Chondrocyte (in vitro differentiated cells): ENCODE measurements around the gene MAST2. TPM values are rescaled to one million over a fixed set of nuclear protein-coding genes. Genes with fewer than 3 reads are reported as not detected.
"Not testable (repeated sequence)": the region's sequence is repeated elsewhere in the genome, so short reads cannot be mapped to it uniquely, and the experiment has no call there.

ENCODE experiments used
- DNase-seq: peaks from one replicate; pipeline ENCODE4 v3.0.0; 2021; ENCODE audit warnings: mixed read lengths, low spot score
- H3K27ac Mint-ChIP-seq: one replicate; pipeline ENCODE4 v1.8.0; 2021; ENCODE audit warnings: mild to moderate bottlenecking, moderate library complexity, mixed read lengths; ENCODE audit not compliant: unreplicated experiment
- H3K27me3 Mint-ChIP-seq: 2 replicates; pipeline ENCODE4 v1.8.0; 2021; ENCODE audit warnings: low read depth, mixed read lengths
- H3K36me3 Mint-ChIP-seq: 2 replicates; pipeline ENCODE4 v1.8.0; 2021; ENCODE audit warnings: low read depth, mixed read lengths
- H3K4me1 Mint-ChIP-seq: 2 replicates; pipeline ENCODE4 v1.8.0; 2021; ENCODE audit warnings: low read depth, mild to moderate bottlenecking, mixed read lengths
- H3K4me3 Mint-ChIP-seq: one replicate; pipeline ENCODE4 v1.8.0; 2021; ENCODE audit warnings: mild to moderate bottlenecking, moderate library complexity, mixed read lengths; ENCODE audit not compliant: unreplicated experiment
- H3K9me3 Mint-ChIP-seq: 2 replicates; pipeline ENCODE4 v1.8.0; 2021; ENCODE audit warnings: low read depth, mixed read lengths
- total RNA-seq: library from RNA; stranded (reverse); gene quantifications from 3 replicates; pipeline ENCODE4 v1.2.1, GENCODE V29; 2021
- TF ChIP-seq, protein P1 (sequence below): fragments of 200-600 bp; sonication (generic); IDR thresholded peaks from 2 replicates; pipeline ENCODE4 v1.5.0; 2021; ENCODE audit warnings: antibody characterized with exemption, mild to moderate bottlenecking, moderate library complexity

Gene MAST2
- total RNA-seq, 1 donor from 2014 or later: 53.2 TPM

DNA sequence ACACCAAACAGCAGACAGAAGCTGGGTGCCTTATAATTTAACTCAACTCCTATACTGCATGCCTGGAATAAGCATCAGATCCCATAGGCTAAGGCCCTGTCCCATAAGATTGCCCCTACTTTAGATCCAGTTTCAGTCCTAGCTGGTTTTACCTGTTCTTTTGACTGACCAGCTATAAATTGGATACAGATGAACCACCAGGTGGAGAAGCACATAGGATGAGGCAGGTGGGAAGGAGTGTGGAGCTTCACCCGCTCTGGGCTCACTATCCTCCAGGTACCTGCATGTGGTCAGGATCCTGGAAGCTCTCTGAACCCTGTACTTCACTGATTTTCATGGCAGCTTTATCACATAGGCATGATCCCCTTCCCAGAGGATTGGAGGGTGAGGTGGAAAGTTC lies 51.3 kb downstream of the MAST2 start:
- Mint-ChIP-seq H3K27me3 (no peaks in the 10 kb centered on the region), H3K36me3 (peaks cover 9% of the 10 kb centered on the region), H3K4me1 (peaks cover 5% of the 10 kb centered on the region), H3K4me3 (no peak overlapping the region), H3K9me3 (peaks cover 14% of the 10 kb centered on the region), H3K27ac (no peak overlapping the region)
- DNase-seq: no peak
- TF ChIP-seq, protein P1, sequence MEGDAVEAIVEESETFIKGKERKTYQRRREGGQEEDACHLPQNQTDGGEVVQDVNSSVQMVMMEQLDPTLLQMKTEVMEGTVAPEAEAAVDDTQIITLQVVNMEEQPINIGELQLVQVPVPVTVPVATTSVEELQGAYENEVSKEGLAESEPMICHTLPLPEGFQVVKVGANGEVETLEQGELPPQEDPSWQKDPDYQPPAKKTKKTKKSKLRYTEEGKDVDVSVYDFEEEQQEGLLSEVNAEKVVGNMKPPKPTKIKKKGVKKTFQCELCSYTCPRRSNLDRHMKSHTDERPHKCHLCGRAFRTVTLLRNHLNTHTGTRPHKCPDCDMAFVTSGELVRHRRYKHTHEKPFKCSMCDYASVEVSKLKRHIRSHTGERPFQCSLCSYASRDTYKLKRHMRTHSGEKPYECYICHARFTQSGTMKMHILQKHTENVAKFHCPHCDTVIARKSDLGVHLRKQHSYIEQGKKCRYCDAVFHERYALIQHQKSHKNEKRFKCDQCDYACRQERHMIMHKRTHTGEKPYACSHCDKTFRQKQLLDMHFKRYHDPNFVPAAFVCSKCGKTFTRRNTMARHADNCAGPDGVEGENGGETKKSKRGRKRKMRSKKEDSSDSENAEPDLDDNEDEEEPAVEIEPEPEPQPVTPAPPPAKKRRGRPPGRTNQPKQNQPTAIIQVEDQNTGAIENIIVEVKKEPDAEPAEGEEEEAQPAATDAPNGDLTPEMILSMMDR: no peak

DNA sequence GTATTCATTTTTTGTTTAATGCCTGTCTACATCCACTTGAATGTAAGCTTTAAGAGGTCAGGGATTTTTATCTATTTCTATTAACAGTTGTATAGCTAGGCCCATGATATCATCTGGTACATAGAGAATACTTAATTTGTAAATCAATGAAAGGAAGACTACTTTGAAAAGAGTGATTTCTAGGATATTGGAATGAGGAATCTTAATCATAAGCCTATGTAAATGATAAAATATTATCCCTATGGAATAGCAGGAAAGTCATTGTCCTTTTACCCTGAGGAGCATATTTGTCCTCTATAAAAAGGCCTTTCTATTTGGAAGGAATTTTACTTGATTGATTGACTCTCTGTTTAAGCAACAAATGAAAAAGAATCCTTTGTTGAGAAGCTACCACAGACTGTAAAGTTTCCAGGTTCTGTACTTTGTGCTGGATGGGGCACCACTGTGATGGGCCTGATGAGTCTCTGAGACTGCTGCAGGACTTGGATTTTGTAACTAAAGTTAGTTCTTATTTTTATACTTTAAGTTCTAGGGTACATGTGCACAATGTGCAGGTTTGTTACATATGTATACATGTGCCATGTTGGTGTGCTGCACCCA lies 53.8 kb downstream of the MAST2 start:
- Mint-ChIP-seq H3K36me3 (peaks cover 1% of the 10 kb centered on the region), H3K27ac (no peak overlapping the region), H3K4me1 (no peaks in the 10 kb centered on the region), H3K27me3 (no peaks in the 10 kb centered on the region), H3K4me3 (no peak overlapping the region), H3K9me3 (no peaks in the 10 kb centered on the region)
- TF ChIP-seq, protein P1: no peak
- no peak for DNase-seq

DNA sequence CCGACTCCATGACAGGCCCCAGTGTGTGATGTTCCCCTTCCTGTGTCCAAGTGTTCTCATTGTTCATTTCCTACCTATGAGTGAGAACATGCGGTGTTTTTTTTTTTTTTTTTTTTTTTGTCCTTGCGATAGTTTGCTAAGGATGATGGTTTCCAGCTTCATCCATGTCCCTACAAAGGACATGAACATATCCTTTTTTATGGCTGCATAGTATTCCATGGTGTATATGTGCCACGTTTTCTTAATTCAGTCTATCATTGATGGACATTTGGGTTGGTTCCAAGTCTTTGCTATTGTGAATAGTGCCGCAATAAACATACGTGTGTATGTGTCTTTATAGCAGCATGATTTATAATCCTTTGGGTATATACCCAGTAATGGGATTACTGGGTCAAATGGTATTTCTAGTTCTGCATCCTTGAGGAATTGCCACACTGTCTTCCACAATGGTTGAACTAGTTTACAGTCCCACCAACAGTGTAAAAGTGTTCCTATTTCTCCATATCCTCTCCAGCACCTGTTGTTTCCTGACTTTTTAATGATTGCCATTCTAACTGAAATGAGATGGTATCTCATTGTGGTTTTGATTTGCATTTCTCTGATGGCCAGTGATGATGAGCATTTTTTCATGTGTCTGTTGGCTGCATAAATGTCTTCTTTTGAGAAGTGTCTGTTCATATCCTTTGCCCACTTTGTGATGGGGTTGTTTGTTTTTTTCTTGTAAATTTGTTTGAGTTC lies 54.5 kb downstream of the MAST2 start:
- H3K36me3 Mint-ChIP-seq, DNase-seq, H3K4me1 Mint-ChIP-seq, H3K4me3 Mint-ChIP-seq, H3K27me3 Mint-ChIP-seq, H3K9me3 Mint-ChIP-seq, H3K27ac Mint-ChIP-seq: not testable (repeated sequence)

DNA sequence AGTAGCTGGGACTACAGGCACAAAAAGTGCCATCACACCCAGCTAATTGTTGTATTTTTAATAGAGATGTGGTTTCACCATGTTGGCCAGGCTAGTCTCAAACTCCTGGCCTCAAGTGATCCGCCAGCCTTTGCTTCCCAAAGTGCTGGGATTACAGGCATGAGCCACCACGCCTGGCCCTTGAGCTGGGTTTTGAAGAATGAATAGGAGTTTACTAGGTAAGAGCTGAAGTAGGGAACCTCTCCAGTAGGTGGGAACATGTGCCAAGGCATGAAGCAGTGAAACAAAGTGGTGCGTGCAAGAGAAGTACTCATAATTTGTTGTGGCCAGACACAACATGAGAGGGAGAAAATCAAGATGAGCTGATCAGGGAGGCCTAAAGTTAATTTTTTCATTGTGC lies 55.8 kb downstream of the MAST2 start:
- peaks cover 14% of the 10 kb centered on the region for H3K4me1 Mint-ChIP-seq
- H3K27ac Mint-ChIP-seq: no peak overlapping the region
- no peak overlapping the region for H3K4me3 Mint-ChIP-seq
- H3K27me3 Mint-ChIP-seq: no peaks in the 10 kb centered on the region
- no peaks in the 10 kb centered on the region for H3K9me3 Mint-ChIP-seq
- TF ChIP-seq, protein P1: no peak
- peaks cover 1% of the 10 kb centered on the region for H3K36me3 Mint-ChIP-seq
- DNase-seq: no peak

DNA sequence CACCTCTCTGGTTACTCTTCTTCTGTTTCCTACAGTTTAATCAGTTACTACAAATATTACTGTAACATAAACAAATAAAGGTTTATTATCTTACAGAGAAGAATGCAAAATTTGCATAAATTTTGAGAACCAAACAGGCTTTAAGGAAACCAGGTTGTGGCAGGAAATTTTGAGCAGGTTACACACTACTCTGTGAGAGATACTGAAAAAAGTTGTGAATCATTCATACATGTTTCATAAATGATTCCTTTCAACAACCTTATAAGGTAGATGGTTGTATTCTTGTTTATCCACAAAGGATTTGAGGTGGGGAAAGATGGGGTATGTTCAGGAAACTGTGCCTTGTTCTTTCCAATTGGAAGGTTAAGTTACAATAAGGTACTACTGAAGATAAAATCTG lies 58.6 kb downstream of the MAST2 start:
- Mint-ChIP-seq H3K4me3 (no peak overlapping the region), H3K36me3 (peaks cover 1% of the 10 kb centered on the region), H3K27ac (no peak overlapping the region), H3K27me3 (no peaks in the 10 kb centered on the region), H3K4me1 (peaks cover 23% of the 10 kb centered on the region), H3K9me3 (no peaks in the 10 kb centered on the region)
- TF ChIP-seq, protein P1: no peak
- DNase-seq: no peak

DNA sequence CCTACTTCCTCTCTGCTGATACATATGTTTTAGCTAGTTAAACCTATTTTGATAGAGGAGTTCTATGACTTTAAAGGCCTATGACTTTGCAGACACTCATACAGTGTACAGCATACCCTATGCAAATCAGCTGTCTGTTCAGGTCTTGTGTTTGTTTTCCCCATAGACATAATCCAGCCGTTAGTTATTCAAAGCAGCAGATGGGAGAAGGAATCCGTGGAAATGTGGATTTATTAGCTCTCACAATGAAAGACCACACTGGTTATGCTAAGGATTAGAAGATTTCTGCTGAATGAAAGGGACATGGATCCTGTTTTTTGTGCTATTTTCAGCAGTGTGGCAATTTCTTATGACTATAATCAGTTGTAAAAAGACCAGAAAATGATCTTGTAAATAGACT lies 59.8 kb downstream of the MAST2 start:
- H3K4me1 Mint-ChIP-seq: peaks cover 23% of the 10 kb centered on the region
- no peak for DNase-seq

More for the DNA sequence above, 59.8 kb downstream of the MAST2 start:
- H3K27ac Mint-ChIP-seq: no peak overlapping the region
- H3K9me3 Mint-ChIP-seq: no peaks in the 10 kb centered on the region
- H3K36me3 Mint-ChIP-seq: no peaks in the 10 kb centered on the region
- H3K4me3 Mint-ChIP-seq: no peak overlapping the region
- TF ChIP-seq, protein P1: no peak
- no peaks in the 10 kb centered on the region for H3K27me3 Mint-ChIP-seq
